Spleen (tissue), 7 donors: ENCODE measurements around the gene MYRF.

Source experiments
- POLR2A ChIP-seq, 3 donors: fragments of 450-650 bp; IDR thresholded peaks; one replicate each; pipeline ENCODE4 v1.5.1; 2017; ENCODE audit warnings: antibody characterized with exemption in 3 of 3, mild to moderate bottlenecking in 1 of 3
- POLR2AphosphoS5 ChIP-seq, 3 donors: sonication (generic); formaldehyde crosslinking; IDR thresholded peaks; one replicate each; pipeline ENCODE4 v1.5.1; 2017; ENCODE audit warnings: antibody characterized with exemption in 3 of 3
- TF ChIP-seq, protein P1 (sequence below), 11 experiments: fragments of 200-600 bp in 7 of 11; fragments of 450-650 bp in 4 of 11; sonication (generic) in 4 of 11; IDR thresholded peaks in 8 of 11; conservative IDR thresholded peaks in 3 of 11; 1 replicate in 7 of 11; 2 replicates in 4 of 11; pipeline versions ENCODE4 v1.4.0 to v1.8.0; 2016 to 2021; ENCODE audit warnings: antibody characterized with exemption in 11 of 11, inconsistent platforms in 4 of 11, mild to moderate bottlenecking in 1 of 11
- donor health status: DM: no; HTN: no; CAD: no; lungs with moderate emphysema.
- donor health status: DM: no; HTN: no; CAD: no.
- donor health status: DM: no; HTN: no; CAD: no.

DNA sequence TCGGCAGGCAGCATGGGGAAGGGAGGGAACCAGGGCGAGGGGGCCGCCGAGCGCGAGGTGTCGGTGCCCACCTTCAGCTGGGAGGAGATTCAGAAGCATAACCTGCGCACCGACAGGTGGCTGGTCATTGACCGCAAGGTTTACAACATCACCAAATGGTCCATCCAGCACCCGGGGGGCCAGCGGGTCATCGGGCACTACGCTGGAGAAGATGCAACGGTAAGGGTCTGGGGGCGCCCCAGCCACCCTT is 75.9 kb downstream of the MYRF start:
- TF ChIP-seq POLR2A (IDR thresholded peaks at IDR 0.05) (no peak), POLR2AphosphoS5 (IDR thresholded peaks at IDR 0.05) (no peak)
- TF ChIP-seq, protein P1, sequence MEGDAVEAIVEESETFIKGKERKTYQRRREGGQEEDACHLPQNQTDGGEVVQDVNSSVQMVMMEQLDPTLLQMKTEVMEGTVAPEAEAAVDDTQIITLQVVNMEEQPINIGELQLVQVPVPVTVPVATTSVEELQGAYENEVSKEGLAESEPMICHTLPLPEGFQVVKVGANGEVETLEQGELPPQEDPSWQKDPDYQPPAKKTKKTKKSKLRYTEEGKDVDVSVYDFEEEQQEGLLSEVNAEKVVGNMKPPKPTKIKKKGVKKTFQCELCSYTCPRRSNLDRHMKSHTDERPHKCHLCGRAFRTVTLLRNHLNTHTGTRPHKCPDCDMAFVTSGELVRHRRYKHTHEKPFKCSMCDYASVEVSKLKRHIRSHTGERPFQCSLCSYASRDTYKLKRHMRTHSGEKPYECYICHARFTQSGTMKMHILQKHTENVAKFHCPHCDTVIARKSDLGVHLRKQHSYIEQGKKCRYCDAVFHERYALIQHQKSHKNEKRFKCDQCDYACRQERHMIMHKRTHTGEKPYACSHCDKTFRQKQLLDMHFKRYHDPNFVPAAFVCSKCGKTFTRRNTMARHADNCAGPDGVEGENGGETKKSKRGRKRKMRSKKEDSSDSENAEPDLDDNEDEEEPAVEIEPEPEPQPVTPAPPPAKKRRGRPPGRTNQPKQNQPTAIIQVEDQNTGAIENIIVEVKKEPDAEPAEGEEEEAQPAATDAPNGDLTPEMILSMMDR (IDR thresholded peaks at IDR 0.05 in 8 of 11, conservative IDR thresholded peaks at IDR 0.05 in 3 of 11): no peak
